GM23338 (cell line): Measurements from ENCODE around the gene R3HDM2. TPM values are rescaled to one million over a fixed set of nuclear protein-coding genes. Genes with fewer than 3 reads are reported as not detected.

ENCODE experiments used
- ATAC-seq: fragments of 200-7000 bp; cut with Tn5 transposase; 3 replicates; pipeline ENCODE4 v1.9.1; 2020
- DNase-seq: peaks from one replicate; pipeline ENCODE4 v3.0.0-alpha.2; 2015; ENCODE audit warnings: low spot score
- H2AFZ ChIP-seq: fragments of 200-600 bp; sonication (generic); 2 replicates; pipeline ENCODE4 v1.8.0; 2016; ENCODE audit warnings: antibody characterized with exemption, mild to moderate bottlenecking, moderate library complexity
- H3F3A ChIP-seq: fragments of 200-600 bp; sonication (generic); replicated peaks from 2 replicates; pipeline ENCODE4 v1.8.0; 2017; ENCODE audit warnings: antibody characterized with exemption, mixed run types, low read depth
- H3K27ac ChIP-seq: fragments of 200-600 bp; sonication (generic); 2 replicates; pipeline ENCODE4 v1.6.1; 2016; ENCODE audit warnings: low read depth
- H3K27me3 ChIP-seq: fragments of 200-600 bp; sonication (generic); 2 replicates; pipeline ENCODE4 v1.8.0; 2016; ENCODE audit warnings: mild to moderate bottlenecking, mixed run types, moderate library complexity; ENCODE audit not compliant: insufficient read depth
- H3K36me3 ChIP-seq: fragments of 200-600 bp; sonication (generic); 2 replicates; pipeline ENCODE4 v1.8.0; 2016; ENCODE audit warnings: mild to moderate bottlenecking; ENCODE audit not compliant: insufficient read depth
- H3K4me1 ChIP-seq: fragments of 200-600 bp; sonication (generic); 2 replicates; pipeline ENCODE4 v1.8.0; 2016; ENCODE audit warnings: mild to moderate bottlenecking, moderate library complexity; ENCODE audit not compliant: insufficient read depth
- H3K4me2 ChIP-seq: fragments of 200-600 bp; sonication (generic); 2 replicates; pipeline ENCODE4 v1.7.1; 2017; ENCODE audit warnings: mixed run types
- H3K4me3 ChIP-seq: fragments of 200-600 bp; sonication (generic); 2 replicates; pipeline ENCODE4 v1.6.1; 2016; ENCODE audit warnings: mixed run types
- H3K79me2 ChIP-seq: fragments of 200-600 bp; sonication (generic); replicated peaks from 2 replicates; pipeline ENCODE4 v1.8.0; 2017; ENCODE audit warnings: mild to moderate bottlenecking; ENCODE audit not compliant: insufficient read depth
- H3K9me2 ChIP-seq: fragments of 200-600 bp; sonication (generic); 2 replicates; pipeline ENCODE4 v1.8.0; 2017; ENCODE audit not compliant: insufficient read depth
- H4K20me1 ChIP-seq: fragments of 200-600 bp; sonication (generic); replicated peaks from 2 replicates; pipeline ENCODE4 v1.8.0; 2017; ENCODE audit warnings: mild to moderate bottlenecking; ENCODE audit not compliant: insufficient read depth
- H3K27ac Mint-ChIP-seq: 2 replicates; pipeline ENCODE4 v1.8.0; 2020; ENCODE audit warnings: inconsistent platforms, mild to moderate bottlenecking, moderate library complexity, mixed read lengths
- H3K27me3 Mint-ChIP-seq: 3 replicates; pipeline ENCODE4 v1.8.0; 2022; ENCODE audit warnings: low read depth, mild to moderate bottlenecking, moderate library complexity, mixed read lengths, inconsistent platforms; ENCODE audit not compliant: insufficient read depth, poor library complexity
- H3K36me3 Mint-ChIP-seq: 3 replicates; pipeline ENCODE4 v1.8.0; 2021; ENCODE audit warnings: low read depth, mild to moderate bottlenecking, inconsistent platforms, moderate library complexity, mixed read lengths
- H3K4me1 Mint-ChIP-seq: 3 replicates; pipeline ENCODE4 v1.8.0; 2020; ENCODE audit warnings: mild to moderate bottlenecking, inconsistent platforms, mixed read lengths
- H3K4me3 Mint-ChIP-seq: 3 replicates; pipeline ENCODE4 v1.8.0; 2021; ENCODE audit warnings: moderate library complexity, mild to moderate bottlenecking, inconsistent platforms, mixed read lengths
- H3K9me3 Mint-ChIP-seq: 3 replicates; pipeline ENCODE4 v1.8.0; 2020; ENCODE audit warnings: moderate library complexity, mild to moderate bottlenecking, inconsistent platforms, mixed read lengths
- CTCF ChIP-seq, 2 experiments: fragments of 200-600 bp in 1 of 2; sonication (generic) in 1 of 2; conservative IDR thresholded peaks; 2 replicates each; pipeline versions ENCODE4 v1.5.1 to v1.6.1; 2016 to 2017; ENCODE audit warnings: antibody characterized with exemption in 2 of 2, low read depth in 2 of 2, mild to moderate bottlenecking in 2 of 2, moderate library complexity in 1 of 2
- ETS1 ChIP-seq: IDR thresholded peaks from 2 replicates; pipeline ENCODE4 v1.6.1; 2016; ENCODE audit warnings: antibody characterized with exemption
- EZH2 ChIP-seq: fragments of 200-600 bp; sonication (generic); IDR thresholded peaks from one replicate; pipeline ENCODE4 v1.8.0; 2017; ENCODE audit warnings: antibody characterized with exemption, mild to moderate bottlenecking, low read depth; ENCODE audit not compliant: unreplicated experiment
- EZH2phosphoT487 ChIP-seq: fragments of 200-600 bp; sonication (generic); IDR thresholded peaks from one replicate; pipeline ENCODE4 v1.8.1; 2018; ENCODE audit warnings: antibody characterized with exemption; ENCODE audit not compliant: unreplicated experiment
- JUNB ChIP-seq: IDR thresholded peaks from one replicate; pipeline ENCODE4 v1.6.1; 2016; ENCODE audit warnings: antibody characterized with exemption; ENCODE audit not compliant: unreplicated experiment
- NANOG ChIP-seq: IDR thresholded peaks from 2 replicates; pipeline ENCODE4 v1.6.1; 2016; ENCODE audit warnings: antibody characterized with exemption, borderline replicate concordance
- POLR2AphosphoS5 ChIP-seq: IDR thresholded peaks from 2 replicates; pipeline ENCODE4 v1.6.1; 2016; ENCODE audit warnings: antibody characterized with exemption, low read depth
- REST ChIP-seq: IDR thresholded peaks from one replicate; pipeline ENCODE4 v1.6.1; 2018; ENCODE audit warnings: antibody characterized with exemption; ENCODE audit not compliant: unreplicated experiment
- ZNF114 ChIP-seq: fragments of 250-450 bp; sonication (Bioruptor Pico); IDR thresholded peaks from 2 replicates; pipeline ENCODE4 v1.5.0; 2020; ENCODE audit warnings: mild to moderate bottlenecking, moderate library complexity
- ZNF331 ChIP-seq: fragments of 250-450 bp; sonication (Bioruptor Pico); IDR thresholded peaks from 2 replicates; pipeline ENCODE4 v1.5.0; 2020; ENCODE audit warnings: low read depth, mild to moderate bottlenecking, moderate library complexity
- ZNF462 ChIP-seq: fragments of 250-450 bp; sonication (Bioruptor Pico); IDR thresholded peaks from 2 replicates; pipeline ENCODE4 v1.5.0; 2020; ENCODE audit warnings: mild to moderate bottlenecking, moderate library complexity
- polyA plus RNA-seq: library from polyadenylated mRNA; unstranded; fragments of >200 nt; fragmentation: Nextera tagmentation; extraction: Ambion mirVana; gene quantifications from 2 replicates; pipeline ENCODE4 v1.2.1, GENCODE V29; 2016
- total RNA-seq: library from RNA; depleted of rRNA; stranded (reverse); fragments of >200 nt; shearing (Covaris generic); gene quantifications from 2 replicates; pipeline ENCODE4 v1.2.3, GENCODE V29; 2014

R3HDM2 gene
- total and polyA plus RNA-seq, 2 experiments from 2014 or later: 9.6 to 19.6 TPM

GRCh38 chr12:57262126-57262822, 168.6 kb downstream of the R3HDM2 start:
- H3K27me3 Mint-ChIP-seq: peaks cover 9% of the 10 kb centered on the region
- H2AFZ ChIP-seq: no peak overlapping the region
- no peak overlapping the region for H3K4me3 ChIP-seq
- peaks cover 8% of the 10 kb centered on the region; the same call in 1 of the 3 replicates for H3K36me3 Mint-ChIP-seq
- no peak overlapping the region for H3K4me2 ChIP-seq
- H3K27ac ChIP-seq: no peak overlapping the region
- TF ChIP-seq EZH2phosphoT487 (no peak), ETS1 (no peak), POLR2AphosphoS5 (no peak), NANOG (no peak), EZH2 (no peak), ZNF462 (CRISPR knock-in tag) (no peak), ZNF114 (CRISPR knock-in tag) (no peak), REST (no peak), CTCF (conservative IDR thresholded peaks at IDR 0.05; ENCODE audit: low read depth in 2 of 2) (no peak), JUNB (no peak), ZNF331 (CRISPR knock-in tag) (no peak)
- DNase-seq (no peak), ATAC-seq (no peak)
- H3K4me1 ChIP-seq: peaks cover 16% of the 10 kb centered on the region
- no peaks in the 10 kb centered on the region for H3K36me3 ChIP-seq
- no peaks in the 10 kb centered on the region for H3K9me3 Mint-ChIP-seq
- H3K9me2 ChIP-seq: no peaks in the 10 kb centered on the region
- no peaks in the 10 kb centered on the region for H4K20me1 ChIP-seq
- peaks cover 5% of the 10 kb centered on the region; the same call in 1 of the 2 replicates for H3F3A ChIP-seq
- H3K79me2 ChIP-seq: no peaks in the 10 kb centered on the region
- no peaks in the 10 kb centered on the region for H3K27me3 ChIP-seq
- peaks cover 18% of the 10 kb centered on the region for H3K4me1 Mint-ChIP-seq
- no peak overlapping the region for H3K4me3 Mint-ChIP-seq
- no peak overlapping the region for H3K27ac Mint-ChIP-seq
